Measurements from ENCODE around the gene NFASC. TPM values are rescaled to one million over a fixed set of nuclear protein-coding genes. Genes with fewer than 3 reads are reported as not detected.

NFASC gene
- total and polyA plus RNA-seq, 2 experiments from 2014 or later = 46.3 to 54.7 TPM

DNA sequence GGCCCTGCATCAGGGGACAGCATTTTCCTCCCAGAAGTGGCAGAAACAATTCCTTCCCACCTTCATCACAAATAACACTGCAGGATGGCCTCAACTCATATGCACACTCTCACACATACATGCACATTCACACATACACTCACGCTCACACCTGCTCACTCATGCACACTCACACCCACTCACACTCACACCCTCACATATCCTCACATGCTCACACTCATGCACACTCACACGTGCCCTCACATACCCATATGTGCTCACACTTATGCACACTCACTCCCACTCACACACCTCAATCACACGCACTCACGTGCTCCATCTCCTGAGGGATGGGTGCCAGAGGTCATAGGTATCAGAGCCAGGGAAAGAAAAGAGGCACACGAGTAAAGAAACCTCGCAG is 77.1 kb downstream of the NFASC start:
- Histone ChIP-seq H3K27ac (no peak overlapping the region), H3K27me3 (replicated peaks; ENCODE audit: insufficient read depth) (no peaks in the 10 kb centered on the region), H2AFZ (no peak overlapping the region), H3K9me3 (ENCODE audit: low read depth) (no peaks in the 10 kb centered on the region), H3F3A (ENCODE audit: insufficient read depth) (no peaks in the 10 kb centered on the region), H3K9me2 (ENCODE audit: insufficient read depth) (no peaks in the 10 kb centered on the region), H3K79me2 (ENCODE audit: insufficient read depth) (0 out of 2 replicates have a peak, but pooled peaks cover 4% of the 10 kb centered on the region), H3K4me2 (ENCODE audit: unreplicated experiment) (no peak overlapping the region), H3K4me1 (ENCODE audit: insufficient read depth) (no peaks in the 10 kb centered on the region), H3K4me3 (no peak overlapping the region), H4K20me1 (ENCODE audit: insufficient read depth) (no peaks in the 10 kb centered on the region), H3K9ac (no peak overlapping the region), H3K36me3 (ENCODE audit: low read depth) (no peaks in the 10 kb centered on the region; the same call in 1 of the 2 replicates)
- TF ChIP-seq EZH2 (IDR thresholded peaks at IDR 0.05; ENCODE audit: insufficient read depth, poor library complexity, severe bottlenecking) = no peak
- TF ChIP-seq EZH2phosphoT487 (IDR thresholded peaks at IDR 0.05; ENCODE audit: insufficient read depth, low read depth) = no peak
- in situ Hi-C loops (cut with MboI) = loop anchor here (10.0 kb wide), 1 partner anchor 383 kb away; no protein-coding TSS in a partner anchor
- WGBS, 2 experiments (ENCODE audit: low coverage in 1 of 2, low lambda C conversion rate in 2 of 2, missing lambda C conversion rate in 2 of 2) = 61 to 65% methylated on average over 6 of the region's 6 CpGs
- no peak for DNase-seq

DNA sequence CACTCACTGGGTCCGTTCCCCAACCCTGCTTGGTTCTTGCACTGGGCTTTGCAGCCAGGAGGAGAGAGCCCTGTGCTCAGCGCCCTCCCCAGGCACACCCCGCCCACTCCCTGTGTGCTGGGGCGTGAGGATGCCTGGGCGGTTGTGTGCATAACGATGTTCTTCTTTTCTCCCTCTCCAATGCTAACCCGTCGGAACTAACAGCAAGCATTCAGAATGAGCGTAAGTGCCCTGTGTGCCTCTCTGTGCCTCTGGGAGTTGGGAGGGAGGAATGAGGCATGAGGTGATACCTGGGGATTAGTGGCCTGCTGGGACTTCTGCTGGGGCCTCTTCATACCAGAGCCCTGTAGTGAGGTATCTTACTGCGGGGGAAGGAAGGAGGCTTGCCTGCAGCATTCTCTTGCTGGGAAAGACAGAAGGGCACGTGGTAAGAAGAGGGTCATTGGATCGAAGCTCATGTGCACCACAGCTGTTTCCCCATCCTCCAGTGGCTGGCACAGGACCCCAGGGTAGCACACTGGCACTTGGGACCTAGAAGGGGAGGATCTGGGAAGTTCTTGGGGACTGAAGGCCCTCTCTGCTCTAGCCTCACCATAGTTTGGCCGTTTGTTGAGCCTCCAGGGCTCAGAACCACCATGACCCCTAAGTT is 79.8 kb downstream of the NFASC start:
- TF ChIP-seq EZH2phosphoT487 (IDR thresholded peaks at IDR 0.05; ENCODE audit: insufficient read depth, low read depth) (no peak), EZH2 (IDR thresholded peaks at IDR 0.05; ENCODE audit: insufficient read depth, poor library complexity, severe bottlenecking) (no peak)
- Histone ChIP-seq H3K4me3 (no peak overlapping the region), H3F3A (ENCODE audit: insufficient read depth) (no peaks in the 10 kb centered on the region), H3K9me2 (ENCODE audit: insufficient read depth) (no peaks in the 10 kb centered on the region), H2AFZ (no peak overlapping the region), H3K9ac (no peak overlapping the region), H3K27ac (no peak overlapping the region), H3K36me3 (ENCODE audit: low read depth) (no peaks in the 10 kb centered on the region; the same call in 1 of the 2 replicates), H4K20me1 (ENCODE audit: insufficient read depth) (no peaks in the 10 kb centered on the region), H3K9me3 (ENCODE audit: low read depth) (no peaks in the 10 kb centered on the region), H3K79me2 (ENCODE audit: insufficient read depth) (no peaks in the 10 kb centered on the region), H3K4me2 (ENCODE audit: unreplicated experiment) (no peak overlapping the region), H3K27me3 (replicated peaks; ENCODE audit: insufficient read depth) (no peaks in the 10 kb centered on the region), H3K4me1 (ENCODE audit: insufficient read depth) (no peaks in the 10 kb centered on the region)
- no peak for DNase-seq
- 74 to 76% methylated on average over 13 of the region's 13 CpGs for WGBS, 2 experiments (ENCODE audit: low coverage in 1 of 2, low lambda C conversion rate in 2 of 2, missing lambda C conversion rate in 2 of 2)
- in situ Hi-C loops (cut with MboI) = no loop called here

DNA sequence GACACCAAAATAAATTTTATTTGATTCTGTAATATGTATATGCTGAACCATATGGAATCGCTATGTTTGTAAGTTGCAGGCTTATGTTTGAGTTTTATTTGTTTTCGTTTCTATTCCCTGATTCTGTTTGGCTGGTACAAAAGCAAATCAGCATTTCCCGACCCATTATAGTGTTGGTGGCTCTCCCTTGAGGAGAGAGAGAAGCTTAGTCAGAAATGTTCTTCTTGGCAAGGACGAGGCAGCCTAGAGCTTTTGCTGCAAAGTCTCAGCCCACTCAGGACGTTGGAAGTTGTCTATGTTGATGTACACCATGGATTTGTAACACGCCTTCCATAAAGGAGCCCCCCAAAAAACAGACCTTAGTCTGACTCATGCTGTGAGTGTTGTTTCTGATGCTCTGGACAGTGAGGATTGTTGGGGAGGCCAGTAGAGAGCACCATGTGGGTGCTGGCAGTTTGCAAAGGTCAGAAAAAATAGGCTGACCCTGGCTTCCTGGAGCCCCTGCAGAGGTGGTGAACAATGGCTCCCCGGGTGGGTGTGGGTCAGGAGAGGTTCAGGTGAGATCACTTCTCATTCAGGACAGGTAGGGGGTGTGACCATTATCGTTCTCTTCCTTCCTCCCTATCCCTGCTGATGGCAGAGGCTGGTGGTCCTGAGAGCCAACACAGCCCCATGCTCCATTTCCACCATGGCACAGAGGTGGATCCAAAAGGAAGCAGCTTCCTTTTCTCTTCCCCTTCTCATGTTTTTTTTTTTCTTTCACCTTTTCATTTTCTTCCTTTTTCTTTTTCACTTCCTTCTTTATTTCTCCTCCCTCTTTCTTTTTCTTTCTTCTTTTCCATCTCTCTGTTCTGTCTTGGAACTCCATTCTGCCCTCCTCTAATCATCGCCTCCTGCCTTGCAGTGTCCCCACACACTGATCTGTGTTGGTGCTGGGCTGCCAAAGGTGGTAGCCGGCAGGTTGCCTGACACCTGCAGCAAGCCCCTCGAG is 88.0 kb downstream of the NFASC start:
- Histone ChIP-seq H3F3A (ENCODE audit: insufficient read depth) (no peaks in the 10 kb centered on the region), H3K9ac (no peak overlapping the region), H3K4me3 (no peak overlapping the region), H3K9me2 (ENCODE audit: insufficient read depth) (no peaks in the 10 kb centered on the region), H3K4me2 (ENCODE audit: unreplicated experiment) (no peak overlapping the region), H2AFZ (no peak overlapping the region), H4K20me1 (ENCODE audit: insufficient read depth) (no peaks in the 10 kb centered on the region), H3K27me3 (replicated peaks; ENCODE audit: insufficient read depth) (no peaks in the 10 kb centered on the region), H3K79me2 (ENCODE audit: insufficient read depth) (no peaks in the 10 kb centered on the region), H3K9me3 (ENCODE audit: low read depth) (no peaks in the 10 kb centered on the region), H3K4me1 (ENCODE audit: insufficient read depth) (no peaks in the 10 kb centered on the region), H3K27ac (no peak overlapping the region), H3K36me3 (ENCODE audit: low read depth) (peaks cover 29% of the 10 kb centered on the region)
- 70 to 71% methylated on average over 11 of the region's 11 CpGs for WGBS, 2 experiments (ENCODE audit: low coverage in 1 of 2, low lambda C conversion rate in 2 of 2, missing lambda C conversion rate in 2 of 2)
- in situ Hi-C loops (cut with MboI) = no loop called here
- TF ChIP-seq EZH2 (IDR thresholded peaks at IDR 0.05; ENCODE audit: insufficient read depth, poor library complexity, severe bottlenecking) (no peak), EZH2phosphoT487 (IDR thresholded peaks at IDR 0.05; ENCODE audit: insufficient read depth, low read depth) (no peak)
- no peak for DNase-seq

DNA sequence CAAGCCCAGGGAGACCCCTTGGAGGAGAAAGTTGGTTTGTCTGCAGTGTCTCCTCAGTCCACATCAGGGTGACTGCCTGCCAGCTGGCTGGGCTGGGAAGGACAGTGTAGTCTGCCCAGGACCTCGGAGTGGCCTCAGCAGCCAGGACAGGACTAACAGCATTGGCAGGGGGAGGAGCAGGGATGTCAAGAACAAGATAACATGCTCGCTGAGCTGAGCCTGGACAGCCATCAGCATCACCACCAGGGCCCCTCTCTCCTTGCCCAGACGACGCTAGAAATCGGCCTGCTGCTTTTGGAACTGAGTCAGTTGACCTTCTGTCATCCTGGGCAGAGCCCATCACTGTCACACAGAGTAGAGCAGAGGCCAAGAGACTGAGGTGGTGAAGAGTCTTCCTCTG is 88.7 kb downstream of the NFASC start:
- Histone ChIP-seq H3K27ac (no peak overlapping the region), H3K36me3 (ENCODE audit: low read depth) (peaks cover 35% of the 10 kb centered on the region), H3K27me3 (replicated peaks; ENCODE audit: insufficient read depth) (no peaks in the 10 kb centered on the region), H3K4me3 (no peak overlapping the region), H3K4me2 (ENCODE audit: unreplicated experiment) (no peak overlapping the region), H3K9ac (no peak overlapping the region), H4K20me1 (ENCODE audit: insufficient read depth) (no peaks in the 10 kb centered on the region), H3K9me3 (ENCODE audit: low read depth) (no peaks in the 10 kb centered on the region), H3K79me2 (ENCODE audit: insufficient read depth) (no peaks in the 10 kb centered on the region), H3K9me2 (ENCODE audit: insufficient read depth) (no peaks in the 10 kb centered on the region), H2AFZ (no peak overlapping the region), H3F3A (ENCODE audit: insufficient read depth) (no peaks in the 10 kb centered on the region), H3K4me1 (ENCODE audit: insufficient read depth) (no peaks in the 10 kb centered on the region)
- in situ Hi-C loops (cut with MboI) = no loop called here
- TF ChIP-seq EZH2 (IDR thresholded peaks at IDR 0.05; ENCODE audit: insufficient read depth, poor library complexity, severe bottlenecking) = no peak
- peak; percentile 43 for DNase-seq
- WGBS, 2 experiments (ENCODE audit: low coverage in 1 of 2, low lambda C conversion rate in 2 of 2, missing lambda C conversion rate in 2 of 2) = 49 to 51% methylated on average over 5 of the region's 5 CpGs

All from GM23248 (cell line).